IMR-90 (cell line): Measurements from ENCODE around the gene POLR1D. TPM values are rescaled to one million over a fixed set of nuclear protein-coding genes. Genes with fewer than 3 reads are reported as not detected.

ENCODE experiments used
- ATAC-seq: fragments of 200-7000 bp; cut with Tn5 transposase; 2 replicates; pipeline ENCODE4 v1.9.1; 2020; ENCODE audit warnings: low read depth, mild to moderate bottlenecking, moderate library complexity
- BruUV-seq: library from RNA; stranded (reverse); fragments of 400-500 nt; replicated peaks from 2 replicates; lab custom pipeline; 2021; lab: Mats Ljungman, UMichigan
- CTCF ChIA-PET: fragments of 300-600 bp; formaldehyde crosslinking; extraction: SDS; loops from one replicate; lab custom pipeline; 2021; ENCODE audit warnings: antibody characterized with exemption; lab: Yijun Ruan, JAX
- POLR2A ChIA-PET: fragments of 300-600 bp; sonication (Branson Sonifier 250); formaldehyde crosslinking; loops from one replicate; lab custom pipeline; 2022; ENCODE audit warnings: antibody characterized with exemption; ENCODE audit not compliant: unreplicated experiment; lab: Charles Lee
- DNase-seq: peaks from one replicate; pipeline ENCODE4 v3.0.0; 2013
- H2AFZ ChIP-seq: replicated peaks from 2 replicates; pipeline ENCODE3; 2013; ENCODE audit warnings: low read length, mild to moderate bottlenecking; ENCODE audit not compliant: poor library complexity
- H2AK5ac ChIP-seq: 2 replicates; pipeline ENCODE4 v1.6.1; 2013; ENCODE audit warnings: low read depth, low read length, inconsistent platforms
- H2AK9ac ChIP-seq: replicated peaks from 2 replicates; pipeline ENCODE3; 2013; ENCODE audit warnings: mild to moderate bottlenecking, low read depth, low read length, moderate library complexity; ENCODE audit not compliant: poor library complexity
- H2BK120ac ChIP-seq: 2 replicates; pipeline ENCODE4 v1.6.1; 2013; ENCODE audit warnings: low read depth, low read length, inconsistent platforms
- H2BK15ac ChIP-seq: 3 replicates; pipeline ENCODE4 v1.6.1; 2013; ENCODE audit warnings: low read depth, low read length, inconsistent platforms
- H2BK20ac ChIP-seq: 2 replicates; pipeline ENCODE4 v1.6.1; 2013; ENCODE audit warnings: low read depth, mild to moderate bottlenecking, inconsistent platforms, low read length, moderate library complexity
- H2BK5ac ChIP-seq: 2 replicates; pipeline ENCODE4 v1.6.1; 2013; ENCODE audit warnings: mild to moderate bottlenecking, low read depth, low read length, inconsistent platforms; ENCODE audit not compliant: poor library complexity, severe bottlenecking
- H3K14ac ChIP-seq: replicated peaks from 2 replicates; pipeline ENCODE4 v1.6.1; 2013; ENCODE audit warnings: low read depth, low read length, inconsistent platforms
- H3K18ac ChIP-seq: 2 replicates; pipeline ENCODE4 v1.6.1; 2013; ENCODE audit warnings: low read depth, low read length, control low read depth
- H3K23ac ChIP-seq: 2 replicates; pipeline ENCODE4 v1.6.1; 2013; ENCODE audit warnings: low read depth, low read length, inconsistent platforms
- H3K27ac ChIP-seq: 2 replicates; pipeline ENCODE4 v1.5.1; 2013; ENCODE audit warnings: mild to moderate bottlenecking, control low read depth, low read length; ENCODE audit not compliant: insufficient read depth
- H3K27me3 ChIP-seq: 2 replicates; pipeline ENCODE4 v1.6.1; 2013; ENCODE audit warnings: low read length; ENCODE audit not compliant: control insufficient read depth, insufficient read depth
- H3K36me3 ChIP-seq: 2 replicates; pipeline ENCODE4 v1.6.1; 2013; ENCODE audit warnings: low read length, mixed read lengths; ENCODE audit not compliant: control insufficient read depth, insufficient read depth
- H3K4ac ChIP-seq: 2 replicates; pipeline ENCODE4 v1.6.1; 2013; ENCODE audit warnings: low read depth, low read length, inconsistent platforms
- H3K4me1 ChIP-seq: 2 replicates; pipeline ENCODE4 v1.6.1; 2013; ENCODE audit warnings: low read length, mixed read lengths; ENCODE audit not compliant: control insufficient read depth, insufficient read depth
- H3K4me2 ChIP-seq: 2 replicates; pipeline ENCODE4 v1.6.1; 2013; ENCODE audit warnings: low read depth, mild to moderate bottlenecking, control low read depth, low read length, moderate library complexity
- H3K4me3 ChIP-seq: 2 replicates; pipeline ENCODE4 v1.5.1; 2013; ENCODE audit warnings: low read depth, mild to moderate bottlenecking, control low read depth, low read length, moderate library complexity; ENCODE audit not compliant: insufficient read depth
- H3K56ac ChIP-seq: 2 replicates; pipeline ENCODE4 v1.6.1; 2013; ENCODE audit warnings: low read length, inconsistent platforms; ENCODE audit not compliant: insufficient read depth; ENCODE audit errors: extremely low read depth
- H3K79me1 ChIP-seq, 2 experiments: 2 replicates each; pipeline ENCODE4 v1.6.1; 2013; ENCODE audit warnings: low read length in 2 of 2, inconsistent platforms in 1 of 2, low read depth in 1 of 2
- H3K9ac ChIP-seq: 2 replicates; pipeline ENCODE4 v1.6.1; 2013; ENCODE audit warnings: low read depth, low read length, control low read depth
- H3K9me1 ChIP-seq: 2 replicates; pipeline ENCODE4 v1.6.1; 2013; ENCODE audit warnings: low read length, inconsistent platforms; ENCODE audit not compliant: insufficient read depth
- H3K9me3 ChIP-seq: 2 replicates; pipeline ENCODE4 v1.6.1; 2013; ENCODE audit warnings: low read length; ENCODE audit not compliant: control insufficient read depth, insufficient read depth
- H4K20me1 ChIP-seq: 2 replicates; pipeline ENCODE4 v1.6.1; 2013; ENCODE audit warnings: low read length, inconsistent platforms; ENCODE audit not compliant: insufficient read depth
- H4K5ac ChIP-seq: 2 replicates; pipeline ENCODE4 v1.6.1; 2013; ENCODE audit warnings: mild to moderate bottlenecking, low read depth, low read length, control low read depth
- H4K8ac ChIP-seq, 2 experiments: 2 replicates each; pipeline ENCODE4 v1.6.1; 2013; ENCODE audit warnings: low read depth in 2 of 2, low read length in 2 of 2, control low read depth in 1 of 2, inconsistent platforms in 1 of 2
- H4K91ac ChIP-seq: 2 replicates; pipeline ENCODE4 v1.6.1; 2013; ENCODE audit warnings: low read depth, low read length, inconsistent platforms; ENCODE audit not compliant: insufficient read depth
- USF2 ChIP-seq: fragments of 150-350 bp; IDR thresholded peaks from 2 replicates; pipeline ENCODE4 v1.6.1; 2017; ENCODE audit warnings: mild to moderate bottlenecking, antibody characterized with exemption, low read length, low read depth
- WGBS, 2 experiments: methylation state at CpG; one replicate each; pipeline versions ENCODE4 v1.1.5 to v1.1.7; 2013; ENCODE audit warnings: missing lambda C conversion rate in 2 of 2; ENCODE audit not compliant: insufficient read length in 1 of 2; ENCODE audit errors: extremely low coverage in 2 of 2; 5-methylcytosine and 5-hydroxymethylcytosine counted together
- dilution Hi-C: fragments of 300-500 bp; cut with HindIII; formaldehyde crosslinking; loops from one replicate; pipeline ENCODE4 v1.14.3; 2018; ENCODE audit warnings: low sequenced_read_pairs; ENCODE audit not compliant: unreplicated experiment
- in situ Hi-C: fragments of 300-500 bp; cut with MboI; formaldehyde crosslinking; loops from 3 replicates; pipeline ENCODE4 v1.14.3; 2019; ENCODE audit warnings: low sequenced_read_pairs, inconsistent platforms, mixed read lengths
- intact Hi-C: fragments of 100-400 bp; cut with micrococcal nuclease; formaldehyde crosslinking; loops from 2 replicates; pipeline ENCODE4 v1.10.0; 2022
- polyA plus RNA-seq, 3 experiments: library from polyadenylated mRNA; depleted of rRNA; stranded (reverse); fragments of >200 nt; gene quantifications; 2 replicates each; pipeline ENCODE4 v1.2.3, GENCODE V29; 2012; ENCODE audit warnings: low replicate concordance in 1 of 3
- total RNA-seq: library from RNA; depleted of rRNA; stranded (reverse); fragments of >200 nt; gene quantifications from 2 replicates; pipeline ENCODE4 v1.2.3, GENCODE V29; 2012

POLR1D gene
- total and polyA plus RNA-seq, 2 of the 4 experiments (the other 2 are of a cell fraction): 65.4 to 110 TPM

- H3K79me1 ChIP-seq: peaks cover 26 to 41% of the 10 kb centered on the region in 2 experiments
- TF ChIP-seq USF2: no peak
- in situ Hi-C loops: no loop called here
- no peak overlapping the region; the same call in 1 of the 2 replicates for H4K91ac ChIP-seq
- no peaks in the 10 kb centered on the region; the same call in 1 of the 2 replicates for H4K20me1 ChIP-seq
- H2BK120ac ChIP-seq: no peak overlapping the region; the same call in 1 of the 2 replicates
- no peak overlapping the region for H3K4me2 ChIP-seq
- no peak overlapping the region for H3K9ac ChIP-seq
- H2BK5ac ChIP-seq: no peak overlapping the region
- peaks cover 2% of the 10 kb centered on the region for H3K36me3 ChIP-seq
- H3K9me1 ChIP-seq: peaks cover 10% of the 10 kb centered on the region; the same call in 1 of the 2 replicates
- H3K23ac ChIP-seq: no peak overlapping the region
- peak overlapping the region; percentile 17; the same call in 1 of the 2 replicates for H3K18ac ChIP-seq
- no peak overlapping the region for H2AK9ac ChIP-seq
- peak overlapping the region; percentile 52; the same call in 1 of the 2 replicates for H3K4ac ChIP-seq
- no peak overlapping the region for H2AFZ ChIP-seq
- peaks cover 5% of the 10 kb centered on the region for H3K4me1 ChIP-seq
- DNase-seq: no peak
- ChIA-PET POLR2A (no interaction called here), CTCF (no interaction called here)
- H4K5ac ChIP-seq: no peak overlapping the region
- no peak overlapping the region for H3K56ac ChIP-seq
- H2BK20ac ChIP-seq: 0 out of 2 replicates have a peak overlapping the region, but pooled peaks have one; percentile 3
- H3K9me3 ChIP-seq: no peaks in the 10 kb centered on the region
- H3K27ac ChIP-seq: no peak overlapping the region; the same call in 1 of the 2 replicates
- H4K8ac ChIP-seq: peak overlapping the region in 1 of 2 experiments; percentile 12; a peak in 1 of 4 replicates
- no CpG with 5 or more reads among the region's 2 CpGs for WGBS, 2 experiments
- no peak overlapping the region for H2AK5ac ChIP-seq
- dilution Hi-C loops: no loop called here
- BruUV-seq: no TSS peak
- intact Hi-C loops: no loop called here
- peak overlapping the region; percentile 45; the same call in 1 of the 3 replicates for H2BK15ac ChIP-seq
- no peak for ATAC-seq
- H3K14ac ChIP-seq: no peak overlapping the region
- H3K27me3 ChIP-seq: no peaks in the 10 kb centered on the region
- no peak overlapping the region for H3K4me3 ChIP-seq
Observed at GRCh38 chr13:27657724-27658123, 36.0 kb downstream of the POLR1D start.
